ENCODE measurements around the gene PCNX1. TPM values are rescaled to one million over a fixed set of nuclear protein-coding genes. Genes with fewer than 3 reads are reported as not detected.

Gene PCNX1
- total and polyA plus RNA-seq, 4 donors: 5.7 to 41.2 (median 18.2) TPM

GRCh38 chr14:70955543-70956480 is 48.6 kb downstream of the PCNX1 start:
- DNase-seq (ENCODE audit: low spot score): no peak
- no peak overlapping the region for H3K4me3 ChIP-seq (ENCODE audit: low read depth in 1 of 3, low read length in 3 of 3)
- TF ChIP-seq FOXA2 (IDR thresholded peaks at IDR 0.05) (peak; percentile 67), SP1 (IDR thresholded peaks at IDR 0.05) (peak; percentile 44), RXRA (IDR thresholded peaks at IDR 0.05) (peak; percentile 20 to 30), HNF4G (IDR thresholded peaks at IDR 0.05) (peak; percentile 29), YY1 (IDR thresholded peaks at IDR 0.05) (peak; percentile 43), HNF4A (conservative IDR thresholded peaks at IDR 0.05) (peak; percentile 59 to 73), ZBTB33 (IDR thresholded peaks at IDR 0.05) (peak; percentile 25), CTCF (IDR thresholded peaks at IDR 0.05; ENCODE audit: low read depth, low read length, missing input control) (peak; percentile 78), FOXA1 (IDR thresholded peaks at IDR 0.05) (peak; percentile 37), GABPA (IDR thresholded peaks at IDR 0.05 in 1 of 2, conservative IDR thresholded peaks at IDR 0.05 in 1 of 2) (no peak), TAF1 (conservative IDR thresholded peaks at IDR 0.05) (no peak), RAD21 (IDR thresholded peaks at IDR 0.05) (peak; percentile 90 to 92), ATF3 (IDR thresholded peaks at IDR 0.05) (no peak), EGR1 (IDR thresholded peaks at IDR 0.05; ENCODE audit: low read depth in 2 of 2) (no peak)
- TF ChIP-seq, protein P1, sequence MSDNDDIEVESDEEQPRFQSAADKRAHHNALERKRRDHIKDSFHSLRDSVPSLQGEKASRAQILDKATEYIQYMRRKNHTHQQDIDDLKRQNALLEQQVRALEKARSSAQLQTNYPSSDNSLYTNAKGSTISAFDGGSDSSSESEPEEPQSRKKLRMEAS (IDR thresholded peaks at IDR 0.05): peak; percentile 23
- TF ChIP-seq, protein P2, sequence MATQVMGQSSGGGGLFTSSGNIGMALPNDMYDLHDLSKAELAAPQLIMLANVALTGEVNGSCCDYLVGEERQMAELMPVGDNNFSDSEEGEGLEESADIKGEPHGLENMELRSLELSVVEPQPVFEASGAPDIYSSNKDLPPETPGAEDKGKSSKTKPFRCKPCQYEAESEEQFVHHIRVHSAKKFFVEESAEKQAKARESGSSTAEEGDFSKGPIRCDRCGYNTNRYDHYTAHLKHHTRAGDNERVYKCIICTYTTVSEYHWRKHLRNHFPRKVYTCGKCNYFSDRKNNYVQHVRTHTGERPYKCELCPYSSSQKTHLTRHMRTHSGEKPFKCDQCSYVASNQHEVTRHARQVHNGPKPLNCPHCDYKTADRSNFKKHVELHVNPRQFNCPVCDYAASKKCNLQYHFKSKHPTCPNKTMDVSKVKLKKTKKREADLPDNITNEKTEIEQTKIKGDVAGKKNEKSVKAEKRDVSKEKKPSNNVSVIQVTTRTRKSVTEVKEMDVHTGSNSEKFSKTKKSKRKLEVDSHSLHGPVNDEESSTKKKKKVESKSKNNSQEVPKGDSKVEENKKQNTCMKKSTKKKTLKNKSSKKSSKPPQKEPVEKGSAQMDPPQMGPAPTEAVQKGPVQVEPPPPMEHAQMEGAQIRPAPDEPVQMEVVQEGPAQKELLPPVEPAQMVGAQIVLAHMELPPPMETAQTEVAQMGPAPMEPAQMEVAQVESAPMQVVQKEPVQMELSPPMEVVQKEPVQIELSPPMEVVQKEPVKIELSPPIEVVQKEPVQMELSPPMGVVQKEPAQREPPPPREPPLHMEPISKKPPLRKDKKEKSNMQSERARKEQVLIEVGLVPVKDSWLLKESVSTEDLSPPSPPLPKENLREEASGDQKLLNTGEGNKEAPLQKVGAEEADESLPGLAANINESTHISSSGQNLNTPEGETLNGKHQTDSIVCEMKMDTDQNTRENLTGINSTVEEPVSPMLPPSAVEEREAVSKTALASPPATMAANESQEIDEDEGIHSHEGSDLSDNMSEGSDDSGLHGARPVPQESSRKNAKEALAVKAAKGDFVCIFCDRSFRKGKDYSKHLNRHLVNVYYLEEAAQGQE (IDR thresholded peaks at IDR 0.05): peak; percentile 18
- H3K36me3 ChIP-seq (ENCODE audit: control insufficient read depth in 4 of 4, insufficient read depth in 3 of 4, low read depth in 1 of 4, low read length in 3 of 4): peaks cover 0 to 3% (median under 1%) of the 10 kb centered on the region in 4 donors
- H3K27me3 ChIP-seq (ENCODE audit: control insufficient read depth in 4 of 4, insufficient read depth in 4 of 4, low read length in 3 of 4): no peaks in the 10 kb centered on the region
- H3K9me3 ChIP-seq (ENCODE audit: control insufficient read depth in 4 of 4, low read length in 3 of 4): no peaks in the 10 kb centered on the region
- H3K9ac ChIP-seq (ENCODE audit: low read depth in 1 of 2, low read length in 2 of 2): peak overlapping the region in 1 of 2 donors; percentile 24
- WGBS: 49% methylated on average over 5 of the region's 5 CpGs
- peaks cover 0 to 19% (median 16%) of the 10 kb centered on the region in 4 donors for H3K4me1 ChIP-seq (ENCODE audit: control insufficient read depth in 4 of 4, insufficient read depth in 4 of 4, low read length in 3 of 4)
- peak overlapping the region in 1 of 2 donors; percentile 32 for H3K27ac ChIP-seq (ENCODE audit: low read depth in 1 of 2, low read length in 2 of 2)

Measured in liver (tissue), 9 donors.